ENCODE measurements around the gene PABPC3. TPM values are rescaled to one million over a fixed set of nuclear protein-coding genes. Genes with fewer than 3 reads are reported as not detected.

The PABPC3 gene
- total RNA-seq, 1 experiment from 2014 or later, result 0.18 TPM

DNA sequence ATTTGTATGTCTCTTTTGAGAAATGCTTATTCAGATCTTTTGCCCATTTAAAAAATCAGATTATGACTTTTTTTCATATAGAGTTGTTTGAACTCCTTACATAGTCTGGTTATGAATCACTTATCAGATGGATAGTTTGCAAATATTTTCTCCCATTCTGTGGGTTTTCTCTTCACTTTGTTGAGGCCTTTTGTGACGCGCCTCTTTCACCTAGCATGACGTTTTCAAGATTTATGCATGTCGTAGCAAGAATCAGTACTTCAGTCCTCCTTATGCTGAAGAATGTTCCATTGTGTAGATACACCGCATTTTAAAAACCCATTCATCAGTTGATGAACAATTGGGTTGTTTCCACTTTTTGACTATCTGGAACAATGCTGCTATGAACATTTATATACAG, 13.4 kb downstream of the PABPC3 start:
- ChIA-PET CTCF (no interaction called here), POLR2A (no interaction called here)
- no TSS peak for BruUV-seq (replicated peaks)
- TF ChIP-seq, protein P1, sequence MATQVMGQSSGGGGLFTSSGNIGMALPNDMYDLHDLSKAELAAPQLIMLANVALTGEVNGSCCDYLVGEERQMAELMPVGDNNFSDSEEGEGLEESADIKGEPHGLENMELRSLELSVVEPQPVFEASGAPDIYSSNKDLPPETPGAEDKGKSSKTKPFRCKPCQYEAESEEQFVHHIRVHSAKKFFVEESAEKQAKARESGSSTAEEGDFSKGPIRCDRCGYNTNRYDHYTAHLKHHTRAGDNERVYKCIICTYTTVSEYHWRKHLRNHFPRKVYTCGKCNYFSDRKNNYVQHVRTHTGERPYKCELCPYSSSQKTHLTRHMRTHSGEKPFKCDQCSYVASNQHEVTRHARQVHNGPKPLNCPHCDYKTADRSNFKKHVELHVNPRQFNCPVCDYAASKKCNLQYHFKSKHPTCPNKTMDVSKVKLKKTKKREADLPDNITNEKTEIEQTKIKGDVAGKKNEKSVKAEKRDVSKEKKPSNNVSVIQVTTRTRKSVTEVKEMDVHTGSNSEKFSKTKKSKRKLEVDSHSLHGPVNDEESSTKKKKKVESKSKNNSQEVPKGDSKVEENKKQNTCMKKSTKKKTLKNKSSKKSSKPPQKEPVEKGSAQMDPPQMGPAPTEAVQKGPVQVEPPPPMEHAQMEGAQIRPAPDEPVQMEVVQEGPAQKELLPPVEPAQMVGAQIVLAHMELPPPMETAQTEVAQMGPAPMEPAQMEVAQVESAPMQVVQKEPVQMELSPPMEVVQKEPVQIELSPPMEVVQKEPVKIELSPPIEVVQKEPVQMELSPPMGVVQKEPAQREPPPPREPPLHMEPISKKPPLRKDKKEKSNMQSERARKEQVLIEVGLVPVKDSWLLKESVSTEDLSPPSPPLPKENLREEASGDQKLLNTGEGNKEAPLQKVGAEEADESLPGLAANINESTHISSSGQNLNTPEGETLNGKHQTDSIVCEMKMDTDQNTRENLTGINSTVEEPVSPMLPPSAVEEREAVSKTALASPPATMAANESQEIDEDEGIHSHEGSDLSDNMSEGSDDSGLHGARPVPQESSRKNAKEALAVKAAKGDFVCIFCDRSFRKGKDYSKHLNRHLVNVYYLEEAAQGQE (IDR thresholded peaks at IDR 0.05; ENCODE audit: insufficient read depth in 1 of 2, low read depth in 2 of 2, low read length in 1 of 2), result no peak
- no peak for TF ChIP-seq SIN3A (IDR thresholded peaks at IDR 0.05; ENCODE audit: borderline replicate concordance, insufficient read depth, low read depth, low read length)
- TF ChIP-seq, protein P2, sequence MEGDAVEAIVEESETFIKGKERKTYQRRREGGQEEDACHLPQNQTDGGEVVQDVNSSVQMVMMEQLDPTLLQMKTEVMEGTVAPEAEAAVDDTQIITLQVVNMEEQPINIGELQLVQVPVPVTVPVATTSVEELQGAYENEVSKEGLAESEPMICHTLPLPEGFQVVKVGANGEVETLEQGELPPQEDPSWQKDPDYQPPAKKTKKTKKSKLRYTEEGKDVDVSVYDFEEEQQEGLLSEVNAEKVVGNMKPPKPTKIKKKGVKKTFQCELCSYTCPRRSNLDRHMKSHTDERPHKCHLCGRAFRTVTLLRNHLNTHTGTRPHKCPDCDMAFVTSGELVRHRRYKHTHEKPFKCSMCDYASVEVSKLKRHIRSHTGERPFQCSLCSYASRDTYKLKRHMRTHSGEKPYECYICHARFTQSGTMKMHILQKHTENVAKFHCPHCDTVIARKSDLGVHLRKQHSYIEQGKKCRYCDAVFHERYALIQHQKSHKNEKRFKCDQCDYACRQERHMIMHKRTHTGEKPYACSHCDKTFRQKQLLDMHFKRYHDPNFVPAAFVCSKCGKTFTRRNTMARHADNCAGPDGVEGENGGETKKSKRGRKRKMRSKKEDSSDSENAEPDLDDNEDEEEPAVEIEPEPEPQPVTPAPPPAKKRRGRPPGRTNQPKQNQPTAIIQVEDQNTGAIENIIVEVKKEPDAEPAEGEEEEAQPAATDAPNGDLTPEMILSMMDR (IDR thresholded peaks at IDR 0.05), result no peak
- TF ChIP-seq POLR2AphosphoS5 (IDR thresholded peaks at IDR 0.05; ENCODE audit: low read depth, low read length), result no peak
- no peak for TF ChIP-seq TCF7L2 (IDR thresholded peaks at IDR 0.05; ENCODE audit: low read depth, low read length)
- Histone ChIP-seq H3K36me3 (ENCODE audit: control insufficient read depth, insufficient read depth, low read length) (no peaks in the 10 kb centered on the region), H3K4me3 (ENCODE audit: low read depth in 2 of 2, low read length in 2 of 2) (no peak overlapping the region), H3K4me1 (ENCODE audit: control insufficient read depth, insufficient read depth, low read length) (no peaks in the 10 kb centered on the region), H3K27me3 (ENCODE audit: control insufficient read depth, insufficient read depth, low read length) (no peaks in the 10 kb centered on the region), H3K9me3 (ENCODE audit: control insufficient read depth, insufficient read depth, low read depth, low read length) (no peaks in the 10 kb centered on the region), H3K27ac (ENCODE audit: low read length) (no peak overlapping the region)
- ATAC-seq (no peak), DNase-seq (ENCODE audit: low read depth, low spot score) (no peak)
- in situ Hi-C loops (cut with HindIII; ENCODE audit: low pct_unique_long_range_greater_than_20kb, low sequenced_read_pairs), result no loop called here
- intact Hi-C loops (cut with micrococcal nuclease; ENCODE audit: unreplicated experiment), result no loop called here

- DNase-seq (ENCODE audit: low read depth, low spot score), result no peak
- Histone ChIP-seq H3K36me3 (ENCODE audit: control insufficient read depth, insufficient read depth, low read length) (no peaks in the 10 kb centered on the region), H3K27ac (ENCODE audit: low read length) (no peak overlapping the region), H3K27me3 (ENCODE audit: control insufficient read depth, insufficient read depth, low read length) (no peaks in the 10 kb centered on the region), H3K4me1 (ENCODE audit: control insufficient read depth, insufficient read depth, low read length) (no peaks in the 10 kb centered on the region), H3K9me3 (ENCODE audit: control insufficient read depth, insufficient read depth, low read depth, low read length) (no peaks in the 10 kb centered on the region), H3K4me3 (ENCODE audit: low read depth in 2 of 2, low read length in 2 of 2) (no peak overlapping the region)
- BruUV-seq (replicated peaks), result no TSS peak
- in situ Hi-C loops (cut with HindIII; ENCODE audit: low pct_unique_long_range_greater_than_20kb, low sequenced_read_pairs) (no loop called here), intact Hi-C loops (cut with micrococcal nuclease; ENCODE audit: unreplicated experiment) (loop anchor here (5.0 kb wide), 1 partner anchor 104 kb away; no protein-coding TSS in a partner anchor)
- ATAC-seq, result no peak
- TF ChIP-seq POLR2AphosphoS5 (IDR thresholded peaks at IDR 0.05; ENCODE audit: low read depth, low read length), result no peak
- ChIA-PET POLR2A (no interaction called here), CTCF (no interaction called here)
Measured at GRCh38 chr13:25110956-25111584, 15.1 kb downstream of the PABPC3 start.

- no TSS peak for BruUV-seq (replicated peaks)
- Histone ChIP-seq H3K9me3 (ENCODE audit: control insufficient read depth, insufficient read depth, low read depth, low read length) (no peaks in the 10 kb centered on the region), H3K27me3 (ENCODE audit: control insufficient read depth, insufficient read depth, low read length) (no peaks in the 10 kb centered on the region), H3K4me3 (ENCODE audit: low read depth in 2 of 2, low read length in 2 of 2) (no peak overlapping the region), H3K4me1 (ENCODE audit: control insufficient read depth, insufficient read depth, low read length) (no peaks in the 10 kb centered on the region), H3K27ac (ENCODE audit: low read length) (no peak overlapping the region), H3K36me3 (ENCODE audit: control insufficient read depth, insufficient read depth, low read length) (no peaks in the 10 kb centered on the region)
- intact Hi-C loops (cut with micrococcal nuclease; ENCODE audit: unreplicated experiment) (loop anchor here (5.0 kb wide), 1 partner anchor 104 kb away; no protein-coding TSS in a partner anchor), in situ Hi-C loops (cut with HindIII; ENCODE audit: low pct_unique_long_range_greater_than_20kb, low sequenced_read_pairs) (no loop called here)
- DNase-seq (ENCODE audit: low read depth, low spot score) (no peak), ATAC-seq (no peak)
- ChIA-PET POLR2A (no interaction called here), CTCF (no interaction called here)
- TF ChIP-seq POLR2AphosphoS5 (IDR thresholded peaks at IDR 0.05; ENCODE audit: low read depth, low read length), result no peak
- TF ChIP-seq SIN3A (IDR thresholded peaks at IDR 0.05; ENCODE audit: borderline replicate concordance, insufficient read depth, low read depth, low read length), result no peak
- TF ChIP-seq TCF7L2 (IDR thresholded peaks at IDR 0.05; ENCODE audit: low read depth, low read length), result no peak
- TF ChIP-seq, protein P1 (IDR thresholded peaks at IDR 0.05; ENCODE audit: insufficient read depth in 1 of 2, low read depth in 2 of 2, low read length in 1 of 2), result no peak
- TF ChIP-seq, protein P2 (IDR thresholded peaks at IDR 0.05), result no peak
Measured at GRCh38 chr13:25111585-25111956, 15.6 kb downstream of the PABPC3 start.
